HL-60 (cell line): ENCODE data around the gene SLC16A6.

Experiments used
- CTCF ChIP-seq: IDR thresholded peaks from one replicate; pipeline ENCODE4 v1.5.1; 2011; ENCODE audit warnings: low read length, control low read depth, inconsistent platforms; ENCODE audit not compliant: insufficient read depth
- GABPA ChIP-seq: IDR thresholded peaks from 2 replicates; pipeline ENCODE4 v1.6.1; 2012; ENCODE audit warnings: low read depth
- POLR2AphosphoS5 ChIP-seq: IDR thresholded peaks from 2 replicates; pipeline ENCODE4 v1.6.1; 2012; ENCODE audit warnings: low read depth
- REST ChIP-seq: IDR thresholded peaks from 2 replicates; pipeline ENCODE4 v1.6.1; 2012; ENCODE audit warnings: low read depth; ENCODE audit not compliant: insufficient replicate concordance
- SPI1 ChIP-seq: IDR thresholded peaks from 2 replicates; pipeline ENCODE4 v1.6.1; 2012; ENCODE audit warnings: low read depth, mild to moderate bottlenecking, borderline replicate concordance

- TF ChIP-seq POLR2AphosphoS5 (no peak), REST (no peak), CTCF (no peak), SPI1 (no peak), GABPA (no peak)
Measured at GRCh38 chr17:68305142-68305541, 14.2 kb upstream of the SLC16A6 start.
